ENCODE measurements around the gene DHH.

DNA sequence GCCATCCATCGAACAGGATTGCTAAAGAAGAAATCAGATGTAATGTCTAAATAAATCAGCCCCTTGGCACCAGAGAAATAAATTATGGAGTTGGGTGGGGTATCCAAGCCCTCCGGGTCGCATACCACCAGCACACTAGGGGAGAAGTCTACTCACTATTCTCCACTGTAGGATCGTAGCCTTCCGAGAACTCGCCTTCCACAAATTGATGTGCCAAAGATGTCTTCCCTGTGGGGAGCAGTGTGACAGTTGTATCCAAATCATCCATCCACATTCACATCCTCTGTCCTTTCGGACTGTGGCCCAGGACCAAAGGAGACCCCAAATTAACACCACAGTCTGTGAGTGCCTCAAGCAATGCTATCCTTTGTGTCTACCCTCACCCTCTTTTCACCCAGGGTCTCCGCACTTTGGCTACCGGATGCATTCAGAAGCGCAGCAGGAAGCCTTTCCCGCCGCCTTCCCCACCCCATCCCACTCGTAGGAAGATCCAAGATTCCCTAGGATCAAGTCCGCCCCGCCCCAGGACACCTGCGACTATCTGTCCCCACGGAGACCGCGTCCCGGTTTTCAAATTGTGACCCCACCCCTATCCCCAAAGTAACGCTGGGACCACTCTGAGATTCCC is 25.6 kb downstream of the DHH start:
- TF ChIP-seq CBX8 (IDR thresholded peaks at IDR 0.05) = no peak
- TF ChIP-seq BCL3 (IDR thresholded peaks at IDR 0.05) = no peak
- no peak for TF ChIP-seq CTCF (IDR thresholded peaks at IDR 0.05)
- TF ChIP-seq CEBPB (IDR thresholded peaks at IDR 0.05) = no peak
